ENCODE data around the gene ZNF335.
"Not testable (repeated sequence)": the region's sequence is repeated elsewhere in the genome, so short reads cannot be mapped to it uniquely, and the experiment has no call there.

- TF ChIP-seq CTCF (IDR thresholded peaks at IDR 0.05; ENCODE audit: low read length); EZH2 (IDR thresholded peaks at IDR 0.05; ENCODE audit: borderline replicate concordance, low read length): not testable (repeated sequence)
Measured at GRCh38 chr20:45956326-45956725, 15.7 kb downstream of the ZNF335 start.

All from OCI-LY1 (cell line).